HG03066 (cell line): ENCODE data around the gene MTA3.
"Not testable (repeated sequence)": the region's sequence is repeated elsewhere in the genome, so short reads cannot be mapped to it uniquely, and the experiment has no call there.

Experiments
- ATAC-seq: cut with Tn5 transposase; IDR thresholded peaks from one replicate; pipeline ENCODE4 v1.9.1; 2021; ENCODE audit warnings: low read depth; ENCODE audit not compliant: unreplicated experiment

MTA3 gene

DNA sequence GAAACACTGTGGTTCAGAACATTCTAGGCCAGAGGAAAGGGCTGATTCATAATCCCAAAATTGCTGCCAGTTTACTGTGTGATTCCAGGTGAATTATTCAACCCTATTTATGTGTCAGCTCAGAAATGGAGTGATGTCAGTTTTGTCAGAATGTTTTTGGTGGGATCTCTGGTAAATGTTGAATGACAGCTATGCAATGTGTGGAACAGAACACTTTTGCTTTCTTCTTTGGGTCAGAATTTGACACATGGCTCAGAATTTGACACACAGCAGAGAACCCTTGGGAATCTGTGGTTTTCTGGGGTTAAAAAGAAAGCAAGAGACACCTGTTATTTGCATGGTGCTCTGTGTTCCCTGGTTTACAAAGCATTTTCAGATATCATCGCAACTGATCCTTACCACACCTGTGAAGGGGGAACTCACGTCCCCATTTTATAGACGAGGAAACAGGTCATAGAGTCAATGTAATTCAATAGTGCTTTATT is 1.6 kb upstream of the MTA3 start:
- peak; percentile 46 for ATAC-seq

GRCh38 chr2:42567364-42567763 is 1.1 kb upstream of the MTA3 start:
- no peak for ATAC-seq

DNA sequence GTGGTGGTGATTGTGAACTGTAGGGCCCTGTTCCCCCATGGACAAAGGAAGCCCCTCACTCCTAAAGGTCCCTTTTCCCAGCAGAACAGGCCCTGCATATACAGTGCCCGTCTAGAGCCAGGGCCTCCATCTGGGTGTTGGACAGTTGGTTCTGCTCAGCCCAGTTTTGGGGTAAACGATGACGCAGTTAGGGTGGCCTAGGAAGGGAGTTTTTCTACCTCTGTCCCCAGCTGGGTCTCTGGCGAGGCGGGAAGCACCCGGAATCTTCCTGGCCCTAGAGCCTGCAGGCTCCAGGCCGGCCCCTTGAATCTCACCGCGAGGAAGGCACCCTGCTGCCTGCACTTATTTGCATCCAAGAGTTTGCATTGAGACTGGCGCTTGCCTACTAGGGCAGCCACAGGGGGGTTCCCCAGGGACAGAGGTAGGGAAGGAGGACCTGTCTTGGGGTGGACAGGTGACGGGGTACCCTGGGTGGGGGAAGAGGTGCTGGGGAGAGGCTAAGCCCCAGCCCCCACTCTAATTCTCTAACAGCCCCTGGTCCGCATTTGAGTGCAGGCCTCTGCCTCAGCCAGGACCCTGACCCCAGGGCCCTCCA is 529 bp upstream of the MTA3 start:
- peak; percentile 59 for ATAC-seq

- ATAC-seq = peak; percentile 3
Observed at GRCh38 chr2:42569116-42569711, 782 bp downstream of the MTA3 start.

DNA sequence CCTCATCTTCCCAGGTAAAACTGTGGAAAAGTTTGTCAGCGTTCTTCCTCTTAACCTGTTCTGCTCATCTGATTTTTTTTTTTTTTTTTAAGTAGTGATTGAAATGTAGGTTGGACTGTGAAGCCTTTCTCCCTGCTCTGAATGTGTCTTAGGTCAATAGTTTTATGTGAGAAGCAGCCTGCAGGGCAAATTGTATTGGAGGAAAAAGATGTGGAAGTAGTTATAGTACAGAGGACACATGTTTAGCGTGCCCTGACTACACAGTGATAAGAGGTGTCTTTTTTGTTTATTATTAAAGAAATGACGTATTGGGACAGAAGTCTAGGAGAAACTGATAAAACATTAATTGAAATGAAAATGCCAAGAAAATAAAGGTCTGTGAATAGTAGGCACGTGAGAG is 1.5 kb downstream of the MTA3 start:
- ATAC-seq = no peak

GRCh38 chr2:42572297-42573081 is 4.1 kb downstream of the MTA3 start:
- no peak for ATAC-seq

DNA sequence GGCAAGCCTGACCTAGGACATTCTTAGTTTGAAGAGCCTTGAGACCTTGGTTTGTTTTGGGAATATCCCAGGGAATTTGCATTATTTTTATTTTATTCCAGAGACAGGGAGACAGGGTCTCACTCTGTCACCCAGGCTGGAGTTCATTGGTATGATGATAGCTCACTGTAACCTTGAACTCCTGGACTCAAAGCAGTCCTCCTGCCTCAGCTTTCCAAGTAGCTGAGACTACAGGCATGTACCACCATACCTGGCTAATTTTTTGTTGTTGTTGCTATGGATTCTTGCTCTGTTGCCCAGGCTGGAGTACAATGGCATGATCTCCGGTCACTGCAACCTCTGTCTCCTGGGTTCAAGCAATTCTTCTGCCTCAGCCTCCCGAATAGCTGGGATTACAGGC is 4.8 kb downstream of the MTA3 start:
- no peak for ATAC-seq

DNA sequence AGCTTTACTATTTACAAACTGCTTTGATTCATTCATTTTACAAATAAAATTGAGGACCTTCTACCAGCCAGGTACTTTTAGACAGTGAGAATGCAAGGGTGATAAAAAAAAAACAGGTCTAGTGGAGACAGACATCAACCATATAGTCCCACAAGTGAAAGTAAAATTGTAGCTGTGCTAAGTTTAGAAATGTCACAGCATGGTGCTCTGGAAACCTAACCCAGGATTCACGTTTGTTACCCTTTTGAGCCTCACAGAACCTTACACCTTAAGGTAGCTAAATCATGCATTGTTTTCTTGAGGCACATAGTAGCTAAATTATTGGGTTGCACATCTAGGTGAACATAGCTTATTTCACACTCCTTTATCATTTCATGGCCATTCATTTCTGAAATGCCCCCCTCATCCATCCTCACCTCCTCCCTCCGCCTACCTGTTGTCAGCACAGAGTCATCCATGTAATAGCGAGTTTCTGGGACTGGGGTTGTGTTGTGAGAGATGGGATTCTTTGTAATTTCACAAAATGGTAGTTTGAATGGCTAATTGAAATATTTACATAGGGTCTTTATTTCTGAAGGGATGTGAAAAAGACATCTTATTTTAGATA is 7.1 kb downstream of the MTA3 start:
- no peak for ATAC-seq

DNA sequence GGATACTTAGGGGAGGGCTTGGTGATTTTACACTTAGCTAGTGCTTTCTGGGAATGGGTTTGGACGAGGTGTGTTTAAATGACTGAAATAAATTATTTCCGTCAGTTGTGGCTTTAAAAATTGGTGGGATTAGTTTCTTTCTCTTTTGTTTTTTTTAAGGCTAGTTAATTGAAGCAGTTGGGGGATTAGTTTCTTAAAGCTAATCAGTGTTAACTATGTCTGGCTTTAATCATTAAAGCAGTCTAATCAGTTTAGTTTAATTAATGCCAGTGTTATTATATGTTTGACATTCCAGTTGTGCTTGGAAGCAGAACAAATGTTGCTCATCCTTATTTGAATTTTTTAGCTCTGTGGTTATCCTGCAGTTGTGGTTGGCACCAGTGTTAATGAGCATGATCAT is 10.2 kb downstream of the MTA3 start:
- no peak for ATAC-seq

DNA sequence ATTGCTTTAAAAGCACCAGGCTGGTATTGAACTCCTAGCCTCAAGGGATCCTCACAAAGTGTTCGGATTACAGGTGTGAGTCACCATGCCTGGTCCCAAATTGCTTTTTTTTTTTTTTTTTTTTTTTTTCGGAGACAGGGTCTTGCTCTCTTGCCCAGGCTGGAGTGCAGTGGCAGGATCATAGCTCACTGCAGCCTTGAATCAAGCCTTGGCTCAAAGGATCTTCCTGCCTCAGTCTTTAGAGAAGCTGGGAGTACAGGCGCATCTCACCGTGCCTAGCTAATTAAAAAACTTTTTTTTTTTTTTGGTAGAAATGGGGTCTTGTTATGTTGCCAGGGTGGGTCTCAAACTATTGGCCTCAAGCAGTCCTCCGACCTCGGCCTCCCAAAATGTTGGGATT is 12.8 kb downstream of the MTA3 start:
- ATAC-seq = no peak

- not testable (repeated sequence) for ATAC-seq
Observed at GRCh38 chr2:42584628-42585027, 16.2 kb downstream of the MTA3 start.

DNA sequence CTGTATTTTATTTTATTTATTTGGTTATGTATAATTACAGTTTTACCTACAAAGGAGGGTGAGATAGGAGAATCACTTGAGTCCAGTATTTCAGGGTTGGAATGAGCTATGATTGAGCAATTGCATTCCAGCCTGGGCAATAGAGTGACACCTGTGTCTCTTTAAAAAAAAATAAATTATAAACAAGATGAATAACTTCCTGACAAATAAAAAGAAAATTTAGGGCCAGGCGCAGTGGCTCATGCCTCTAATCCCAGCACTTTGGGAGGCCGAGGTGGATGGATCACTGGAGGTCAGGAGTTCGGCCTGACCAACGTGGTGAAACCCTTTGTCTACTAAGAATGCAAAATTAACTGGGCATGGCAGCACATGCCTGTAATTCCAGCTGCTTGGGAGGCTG is 17.3 kb downstream of the MTA3 start:
- no peak for ATAC-seq

DNA sequence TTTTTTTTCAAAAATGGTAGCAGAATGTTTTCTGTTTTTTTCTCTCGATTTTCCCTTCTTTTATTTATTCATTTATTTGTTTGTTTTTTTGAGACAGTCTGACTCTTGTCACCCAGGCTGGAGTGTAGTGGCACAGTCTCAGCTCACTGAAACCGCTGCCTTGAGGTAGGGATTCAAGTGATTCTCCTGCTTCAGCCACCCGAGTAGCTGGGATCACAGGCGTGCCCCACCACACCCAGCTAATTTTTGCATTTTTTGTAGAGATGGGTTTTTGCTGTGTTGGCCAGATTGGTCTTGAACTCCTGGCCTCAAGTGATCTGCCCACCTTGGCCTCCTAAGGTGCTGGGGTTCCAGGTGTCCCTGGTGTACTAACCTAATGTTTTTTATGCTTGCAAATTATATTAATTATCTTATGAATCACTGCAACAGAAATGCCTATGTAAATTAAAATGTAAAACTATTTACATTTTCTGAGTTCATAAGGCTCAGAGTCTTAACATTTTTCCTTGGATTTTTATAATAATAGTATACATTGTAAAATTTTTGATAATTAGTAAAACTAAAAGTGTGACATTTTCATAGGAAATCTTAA is 19.2 kb downstream of the MTA3 start:
- ATAC-seq = no peak

DNA sequence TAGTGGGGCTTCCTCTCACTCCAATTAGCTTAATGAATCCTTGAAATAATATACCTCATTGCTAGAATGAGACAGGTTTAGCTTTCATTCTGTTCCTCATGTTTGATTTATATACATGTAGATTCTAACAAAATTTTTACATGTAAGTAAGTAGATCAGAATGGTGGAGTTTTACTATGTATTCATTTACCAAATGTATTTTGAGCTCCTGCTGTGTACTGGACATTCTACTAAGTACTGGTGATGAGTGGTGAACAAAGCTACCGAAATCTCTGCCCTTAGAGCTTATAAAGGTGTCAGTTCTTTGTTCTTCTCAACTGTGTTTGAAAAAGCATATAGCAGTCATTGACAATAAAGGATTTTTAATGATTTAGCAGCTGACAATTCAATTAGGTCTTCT is 19.7 kb downstream of the MTA3 start:
- ATAC-seq = no peak

GRCh38 chr2:42590176-42590575 is 21.7 kb downstream of the MTA3 start:
- no peak for ATAC-seq

- ATAC-seq = no peak
Observed at GRCh38 chr2:42593282-42593681, 24.9 kb downstream of the MTA3 start.

GRCh38 chr2:42598656-42599055 is 30.2 kb downstream of the MTA3 start:
- no peak for ATAC-seq

DNA sequence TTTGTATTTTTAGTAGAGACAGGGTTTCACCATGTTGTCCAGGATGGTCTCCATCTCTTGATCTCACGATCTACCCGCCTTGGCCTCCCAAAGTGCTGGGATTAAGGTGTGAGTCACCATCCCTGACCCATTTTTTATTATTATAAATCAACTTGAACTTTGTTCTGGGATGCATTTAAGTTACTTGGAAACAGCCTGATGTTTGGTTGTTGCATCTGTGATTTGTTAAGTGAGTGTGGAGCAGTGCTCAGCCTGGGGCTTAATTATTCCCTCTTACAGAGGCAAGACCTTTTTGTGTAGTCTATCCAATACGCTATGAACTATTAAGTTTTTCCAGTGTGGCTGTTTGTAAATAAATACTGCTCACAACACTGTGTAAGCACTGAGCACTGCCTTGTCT is 32.6 kb downstream of the MTA3 start:
- ATAC-seq = no peak

- ATAC-seq = no peak
Observed at GRCh38 chr2:42602218-42602875, 33.9 kb downstream of the MTA3 start.

GRCh38 chr2:42602876-42603219 is 34.4 kb downstream of the MTA3 start:
- no peak for ATAC-seq
